ENCODE data around the gene ATP6V1G1. TPM values are rescaled to one million over a fixed set of nuclear protein-coding genes. Genes with fewer than 3 reads are reported as not detected.
A peak's percentile ranks its signal among the peaks of the same experiment; 100 is the strongest.

Gene ATP6V1G1
- 221 TPM for polyA plus RNA-seq (2013, experiment 1 of 2)
- polyA plus RNA-seq (2013, experiment 2 of 2): 221 TPM

- no CpG with 5 or more reads among the region's 52 CpGs for WGBS, 2 donors (ENCODE audit: extremely low coverage in 2 of 2, insufficient read length in 2 of 2, insufficient replicate concordance in 1 of 2)
- Histone ChIP-seq H2BK12ac (ENCODE audit: low read length) (no peak within 1 kb of the TSS), H3K4me2 (ENCODE audit: insufficient read depth, low read length, poor library complexity, severe bottlenecking) (peak within 1 kb of the TSS; percentile 89)
Measured at GRCh38 chr9:114587345-114588202, at the start of gene ATP6V1G1. TSS of gene ATP6V1G1 (plus strand) at chr9:114587769. CDS start at chr9:114587839, 70 bp downstream.

GRCh38 chr9:114538241-114538640 lies 49.3 kb upstream of the ATP6V1G1 start:
- peaks cover 0 to 15% (median 0%) of the 10 kb centered on the region in 3 experiments for H3K27me3 ChIP-seq (ENCODE audit: control insufficient read depth in 3 of 3, insufficient read depth in 3 of 3, low read depth in 1 of 3, low read length in 3 of 3)
- no peak overlapping the region for H3K4me3 ChIP-seq (ENCODE audit: low read length in 2 of 2)
- peaks cover 0 to 4% of the 10 kb centered on the region in 2 donors for H3K4me1 ChIP-seq (ENCODE audit: control insufficient read depth in 2 of 2, insufficient read depth in 1 of 2, low read depth in 1 of 2, low read length in 2 of 2)
- H2BK12ac ChIP-seq (ENCODE audit: low read length): no peak overlapping the region
- H2BK15ac ChIP-seq (ENCODE audit: low read length): no peak overlapping the region
- no peak overlapping the region for H3K23ac ChIP-seq (ENCODE audit: low read depth, low read length, poor library complexity)
- H4K8ac ChIP-seq (ENCODE audit: low read depth, low read length): no peak overlapping the region
- H2AK5ac ChIP-seq (ENCODE audit: low read depth, low read length): no peak overlapping the region
- no peaks in the 10 kb centered on the region for H3K79me1 ChIP-seq (ENCODE audit: low read depth, low read length)
- H4K91ac ChIP-seq (ENCODE audit: low read depth, low read length, poor library complexity): no peak overlapping the region
- H3K14ac ChIP-seq (ENCODE audit: low read length): no peak overlapping the region
- H2AFZ ChIP-seq (ENCODE audit: low read length): no peak overlapping the region
- H2BK5ac ChIP-seq (ENCODE audit: low read length): no peak overlapping the region
- H3K4ac ChIP-seq (ENCODE audit: low read length): no peak overlapping the region
- H2BK120ac ChIP-seq (ENCODE audit: low read depth, low read length): no peak overlapping the region
- H3K36me3 ChIP-seq (replicated peaks in 1 of 2; ENCODE audit: control insufficient read depth in 2 of 2, insufficient read depth in 2 of 2, low read length in 2 of 2): no peaks in the 10 kb centered on the region
- DNase-seq (ENCODE audit: low spot score): no peak
- WGBS, 2 donors (ENCODE audit: extremely low coverage in 2 of 2, insufficient read length in 2 of 2, insufficient replicate concordance in 1 of 2): no CpG with 5 or more reads among the region's 5 CpGs
- no peaks in the 10 kb centered on the region for H3K9me3 ChIP-seq (replicated peaks in 1 of 2; ENCODE audit: control insufficient read depth in 2 of 2, insufficient read depth in 1 of 2, low read depth in 1 of 2, low read length in 2 of 2)
- H3K18ac ChIP-seq (ENCODE audit: low read length): no peak overlapping the region
- no peak overlapping the region for H3K27ac ChIP-seq (replicated peaks; ENCODE audit: low read length)
- H3K9ac ChIP-seq (ENCODE audit: low read depth, low read length, poor library complexity): no peak overlapping the region
- H3K4me2 ChIP-seq (ENCODE audit: insufficient read depth, low read length, poor library complexity, severe bottlenecking): no peak overlapping the region

More at GRCh38 chr9:114587345-114588202, at the start of gene ATP6V1G1:
- Histone ChIP-seq H4K91ac (ENCODE audit: low read depth, low read length, poor library complexity) (no peak within 1 kb of the TSS), H3K27ac (replicated peaks; ENCODE audit: low read length) (peak within 1 kb of the TSS; percentile 57), H3K27me3 (ENCODE audit: control insufficient read depth in 3 of 3, insufficient read depth in 3 of 3, low read depth in 1 of 3, low read length in 3 of 3) (no peaks in the 10 kb centered on the region), H2BK5ac (ENCODE audit: low read length) (peak within 1 kb of the TSS; percentile 54), H3K14ac (ENCODE audit: low read length) (peak within 1 kb of the TSS; percentile 83), H2AFZ (ENCODE audit: low read length) (peak within 1 kb of the TSS; percentile 87), H2BK15ac (ENCODE audit: low read length) (no peak within 1 kb of the TSS), H2BK120ac (ENCODE audit: low read depth, low read length) (no peak within 1 kb of the TSS), H4K8ac (ENCODE audit: low read depth, low read length) (peak within 1 kb of the TSS; percentile 17), H3K36me3 (replicated peaks in 1 of 2; ENCODE audit: control insufficient read depth in 2 of 2, insufficient read depth in 2 of 2, low read length in 2 of 2) (peaks cover 0 to 22% of the 10 kb centered on the region in 2 donors), H3K23ac (ENCODE audit: low read depth, low read length, poor library complexity) (peak within 1 kb of the TSS; percentile 45), H3K18ac (ENCODE audit: low read length) (peak within 1 kb of the TSS; percentile 97), H2AK5ac (ENCODE audit: low read depth, low read length) (peak within 1 kb of the TSS; percentile 92), H3K79me1 (ENCODE audit: low read depth, low read length) (peaks cover 8% of the 10 kb centered on the region), H3K4ac (ENCODE audit: low read length) (peak within 1 kb of the TSS; percentile 12), H3K9me3 (replicated peaks in 1 of 2; ENCODE audit: control insufficient read depth in 2 of 2, insufficient read depth in 1 of 2, low read depth in 1 of 2, low read length in 2 of 2) (no peaks in the 10 kb centered on the region), H3K9ac (ENCODE audit: low read depth, low read length, poor library complexity) (peak within 1 kb of the TSS; percentile 97), H3K4me3 (ENCODE audit: low read length in 2 of 2) (peak within 1 kb of the TSS; percentile 64 to 93), H3K4me1 (ENCODE audit: control insufficient read depth in 2 of 2, insufficient read depth in 1 of 2, low read depth in 1 of 2, low read length in 2 of 2) (peaks cover 8 to 23% of the 10 kb centered on the region in 2 donors)
- DNase-seq (ENCODE audit: low spot score): peak; percentile 98

GRCh38 chr9:114539701-114540380 lies 47.7 kb upstream of the ATP6V1G1 start:
- Histone ChIP-seq H2BK12ac (ENCODE audit: low read length) (no peak overlapping the region), H3K27me3 (ENCODE audit: control insufficient read depth in 3 of 3, insufficient read depth in 3 of 3, low read depth in 1 of 3, low read length in 3 of 3) (peaks cover 0 to 22% (median 0%) of the 10 kb centered on the region in 3 experiments), H3K23ac (ENCODE audit: low read depth, low read length, poor library complexity) (no peak overlapping the region), H2AK5ac (ENCODE audit: low read depth, low read length) (no peak overlapping the region), H3K79me1 (ENCODE audit: low read depth, low read length) (no peaks in the 10 kb centered on the region), H2BK120ac (ENCODE audit: low read depth, low read length) (no peak overlapping the region), H3K14ac (ENCODE audit: low read length) (no peak overlapping the region), H2BK5ac (ENCODE audit: low read length) (no peak overlapping the region), H3K36me3 (replicated peaks in 1 of 2; ENCODE audit: control insufficient read depth in 2 of 2, insufficient read depth in 2 of 2, low read length in 2 of 2) (no peaks in the 10 kb centered on the region), H2BK15ac (ENCODE audit: low read length) (no peak overlapping the region), H3K27ac (replicated peaks; ENCODE audit: low read length) (no peak overlapping the region), H4K91ac (ENCODE audit: low read depth, low read length, poor library complexity) (no peak overlapping the region), H4K8ac (ENCODE audit: low read depth, low read length) (no peak overlapping the region), H3K4me2 (ENCODE audit: insufficient read depth, low read length, poor library complexity, severe bottlenecking) (no peak overlapping the region), H3K9me3 (replicated peaks in 1 of 2; ENCODE audit: control insufficient read depth in 2 of 2, insufficient read depth in 1 of 2, low read depth in 1 of 2, low read length in 2 of 2) (no peaks in the 10 kb centered on the region), H3K9ac (ENCODE audit: low read depth, low read length, poor library complexity) (no peak overlapping the region), H2AFZ (ENCODE audit: low read length) (no peak overlapping the region), H3K4me3 (ENCODE audit: low read length in 2 of 2) (no peak overlapping the region), H3K4me1 (ENCODE audit: control insufficient read depth in 2 of 2, insufficient read depth in 1 of 2, low read depth in 1 of 2, low read length in 2 of 2) (peaks cover 0 to 4% of the 10 kb centered on the region in 2 donors), H3K18ac (ENCODE audit: low read length) (no peak overlapping the region), H3K4ac (ENCODE audit: low read length) (no peak overlapping the region)
- no peak for DNase-seq (ENCODE audit: low spot score)
- no CpG with 5 or more reads among the region's 9 CpGs for WGBS, 2 donors (ENCODE audit: extremely low coverage in 2 of 2, insufficient read length in 2 of 2, insufficient replicate concordance in 1 of 2)

- Histone ChIP-seq H3K4me1 (ENCODE audit: control insufficient read depth in 2 of 2, insufficient read depth in 1 of 2, low read depth in 1 of 2, low read length in 2 of 2) (peaks cover 0 to 5% of the 10 kb centered on the region in 2 donors), H3K14ac (ENCODE audit: low read length) (no peak overlapping the region), H2AK5ac (ENCODE audit: low read depth, low read length) (no peak overlapping the region), H2BK5ac (ENCODE audit: low read length) (no peak overlapping the region), H3K9ac (ENCODE audit: low read depth, low read length, poor library complexity) (no peak overlapping the region), H3K4ac (ENCODE audit: low read length) (no peak overlapping the region), H3K4me3 (ENCODE audit: low read length in 2 of 2) (no peak overlapping the region), H3K23ac (ENCODE audit: low read depth, low read length, poor library complexity) (no peak overlapping the region), H3K27me3 (ENCODE audit: control insufficient read depth in 3 of 3, insufficient read depth in 3 of 3, low read depth in 1 of 3, low read length in 3 of 3) (peaks cover 0 to 32% (median 0%) of the 10 kb centered on the region in 3 experiments), H2BK12ac (ENCODE audit: low read length) (no peak overlapping the region), H3K18ac (ENCODE audit: low read length) (no peak overlapping the region), H3K9me3 (replicated peaks in 1 of 2; ENCODE audit: control insufficient read depth in 2 of 2, insufficient read depth in 1 of 2, low read depth in 1 of 2, low read length in 2 of 2) (no peaks in the 10 kb centered on the region), H3K36me3 (replicated peaks in 1 of 2; ENCODE audit: control insufficient read depth in 2 of 2, insufficient read depth in 2 of 2, low read length in 2 of 2) (no peaks in the 10 kb centered on the region), H3K79me1 (ENCODE audit: low read depth, low read length) (no peaks in the 10 kb centered on the region), H3K27ac (replicated peaks; ENCODE audit: low read length) (no peak overlapping the region), H2BK15ac (ENCODE audit: low read length) (no peak overlapping the region), H4K8ac (ENCODE audit: low read depth, low read length) (no peak overlapping the region), H2AFZ (ENCODE audit: low read length) (no peak overlapping the region), H3K4me2 (ENCODE audit: insufficient read depth, low read length, poor library complexity, severe bottlenecking) (no peak overlapping the region), H4K91ac (ENCODE audit: low read depth, low read length, poor library complexity) (no peak overlapping the region), H2BK120ac (ENCODE audit: low read depth, low read length) (no peak overlapping the region)
- WGBS, 2 donors (ENCODE audit: extremely low coverage in 2 of 2, insufficient read length in 2 of 2, insufficient replicate concordance in 1 of 2): no CpG with 5 or more reads among the region's 5 CpGs
- no peak for DNase-seq (ENCODE audit: low spot score)
Measured at GRCh38 chr9:114545055-114545454, 42.5 kb upstream of the ATP6V1G1 start.
